ENCODE measurements around the gene GCK. TPM values are rescaled to one million over a fixed set of nuclear protein-coding genes. Genes with fewer than 3 reads are reported as not detected.

The GCK gene
- total and polyA plus RNA-seq, 12 donors: 0.09 to 2.1 (median 0.50) TPM; not detected in 3

GRCh38 chr7:44231088-44231487 lies 41.8 kb upstream of the GCK start:
- no peak overlapping the region for H3K4me3 ChIP-seq
- TF ChIP-seq CTCF (IDR thresholded peaks at IDR 0.05) (no peak), POLR2A (IDR thresholded peaks at IDR 0.05) (no peak)
- H3K27me3 ChIP-seq: no peaks in the 10 kb centered on the region
- H3K9me3 ChIP-seq (replicated peaks in 1 of 3): no peaks in the 10 kb centered on the region
- H3K4me1 ChIP-seq (replicated peaks in 1 of 2): peaks cover 0 to 6% of the 10 kb centered on the region in 2 donors
- H3K27ac ChIP-seq: no peak overlapping the region
- H3K36me3 ChIP-seq (replicated peaks in 1 of 2): no peaks in the 10 kb centered on the region
- intact Hi-C loops (cut with DNase I): loop anchor here in 1 of 2 donors (5.0 kb wide), 1 partner anchor 336 kb away; no protein-coding TSS in a partner anchor
- DNase-seq: no peak
- 92 to 94% (median 93%) methylated on average over 12 of the region's 12 CpGs; no CpG with 5 or more reads in 1 of the 4 donors for WGBS, 4 donors

GRCh38 chr7:44230286-44230685 lies 41.0 kb upstream of the GCK start:
- no peak overlapping the region for H3K27ac ChIP-seq
- H3K36me3 ChIP-seq (replicated peaks in 1 of 2): no peaks in the 10 kb centered on the region
- TF ChIP-seq POLR2A (IDR thresholded peaks at IDR 0.05) (no peak), CTCF (IDR thresholded peaks at IDR 0.05) (no peak)
- intact Hi-C loops (cut with DNase I): loop anchor here in 1 of 2 donors (5.0 kb wide), 1 partner anchor 337 kb away; no protein-coding TSS in a partner anchor
- H3K27me3 ChIP-seq: no peaks in the 10 kb centered on the region
- DNase-seq: no peak
- no peak overlapping the region for H3K4me3 ChIP-seq
- peaks cover 0 to 2% of the 10 kb centered on the region in 2 donors for H3K4me1 ChIP-seq (replicated peaks in 1 of 2)
- H3K9me3 ChIP-seq (replicated peaks in 1 of 3): no peaks in the 10 kb centered on the region
- 86 to 97% (median 92%) methylated on average over 4 to 7 of the region's 7 CpGs for WGBS, 4 donors

- no peaks in the 10 kb centered on the region for H3K9me3 ChIP-seq (replicated peaks in 1 of 3)
- no peaks in the 10 kb centered on the region for H3K36me3 ChIP-seq (replicated peaks in 1 of 2)
- 54 to 84% (median 74%) methylated on average over 4 to 11 of the region's 11 CpGs for WGBS, 4 donors
- no peak for DNase-seq
- H3K4me3 ChIP-seq: no peak overlapping the region
- intact Hi-C loops (cut with DNase I): loop anchor here in 1 of 2 donors (5.0 kb wide), 1 partner anchor 338 kb away; no protein-coding TSS in a partner anchor
- no peak for TF ChIP-seq POLR2A (IDR thresholded peaks at IDR 0.05)
- no peak for TF ChIP-seq CTCF (IDR thresholded peaks at IDR 0.05)
- no peaks in the 10 kb centered on the region for H3K27me3 ChIP-seq
- H3K27ac ChIP-seq: no peak overlapping the region
- H3K4me1 ChIP-seq (replicated peaks in 1 of 2): no peaks in the 10 kb centered on the region
These were observed 40.4 kb upstream of the GCK start for GRCh38 chr7:44229546-44230105.

GRCh38 chr7:44228571-44229350 lies 39.5 kb upstream of the GCK start:
- Histone ChIP-seq H3K36me3 (replicated peaks in 1 of 2) (no peaks in the 10 kb centered on the region), H3K27me3 (no peaks in the 10 kb centered on the region), H3K4me1 (replicated peaks in 1 of 2) (no peaks in the 10 kb centered on the region), H3K4me3 (no peak overlapping the region), H3K27ac (no peak overlapping the region), H3K9me3 (replicated peaks in 1 of 3) (no peaks in the 10 kb centered on the region)
- intact Hi-C loops (cut with DNase I): no loop called here
- WGBS, 4 donors: 79 to 87% (median 82%) methylated on average over 11 to 29 of the region's 29 CpGs; no CpG with 5 or more reads in 1 of the 4 donors
- TF ChIP-seq POLR2A (IDR thresholded peaks at IDR 0.05) (no peak), CTCF (IDR thresholded peaks at IDR 0.05) (no peak)
- no peak for DNase-seq

All from adrenal gland (tissue), 12 donors.